ENCODE data around the gene SLC7A9.
"Not testable (repeated sequence)": the region's sequence is repeated elsewhere in the genome, so short reads cannot be mapped to it uniquely, and the experiment has no call there.

The SLC7A9 gene

GRCh38 chr19:32824191-32824751, 45.3 kb downstream of the SLC7A9 start:
- DNase-seq, result no peak

DNA sequence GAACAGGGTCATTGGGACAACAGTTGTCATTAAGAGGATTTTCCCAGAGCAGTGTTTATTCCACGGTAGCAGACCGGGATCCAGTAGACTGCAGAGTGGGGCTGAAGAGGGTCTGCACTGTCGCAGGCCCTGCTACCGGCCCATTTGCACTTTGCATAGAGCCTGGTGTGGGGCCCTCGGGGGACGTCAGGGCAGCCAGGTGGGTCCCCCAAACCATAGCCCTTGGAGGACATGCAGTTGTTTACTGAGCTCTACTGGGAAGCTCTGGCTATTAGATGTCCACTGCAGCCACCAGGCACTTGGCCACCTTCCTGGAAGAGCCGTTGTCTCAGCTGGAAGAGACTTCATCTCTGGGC, 45.8 kb downstream of the SLC7A9 start:
- no peak for DNase-seq

GRCh38 chr19:32822916-32823746, 46.4 kb downstream of the SLC7A9 start:
- DNase-seq, result no peak

DNA sequence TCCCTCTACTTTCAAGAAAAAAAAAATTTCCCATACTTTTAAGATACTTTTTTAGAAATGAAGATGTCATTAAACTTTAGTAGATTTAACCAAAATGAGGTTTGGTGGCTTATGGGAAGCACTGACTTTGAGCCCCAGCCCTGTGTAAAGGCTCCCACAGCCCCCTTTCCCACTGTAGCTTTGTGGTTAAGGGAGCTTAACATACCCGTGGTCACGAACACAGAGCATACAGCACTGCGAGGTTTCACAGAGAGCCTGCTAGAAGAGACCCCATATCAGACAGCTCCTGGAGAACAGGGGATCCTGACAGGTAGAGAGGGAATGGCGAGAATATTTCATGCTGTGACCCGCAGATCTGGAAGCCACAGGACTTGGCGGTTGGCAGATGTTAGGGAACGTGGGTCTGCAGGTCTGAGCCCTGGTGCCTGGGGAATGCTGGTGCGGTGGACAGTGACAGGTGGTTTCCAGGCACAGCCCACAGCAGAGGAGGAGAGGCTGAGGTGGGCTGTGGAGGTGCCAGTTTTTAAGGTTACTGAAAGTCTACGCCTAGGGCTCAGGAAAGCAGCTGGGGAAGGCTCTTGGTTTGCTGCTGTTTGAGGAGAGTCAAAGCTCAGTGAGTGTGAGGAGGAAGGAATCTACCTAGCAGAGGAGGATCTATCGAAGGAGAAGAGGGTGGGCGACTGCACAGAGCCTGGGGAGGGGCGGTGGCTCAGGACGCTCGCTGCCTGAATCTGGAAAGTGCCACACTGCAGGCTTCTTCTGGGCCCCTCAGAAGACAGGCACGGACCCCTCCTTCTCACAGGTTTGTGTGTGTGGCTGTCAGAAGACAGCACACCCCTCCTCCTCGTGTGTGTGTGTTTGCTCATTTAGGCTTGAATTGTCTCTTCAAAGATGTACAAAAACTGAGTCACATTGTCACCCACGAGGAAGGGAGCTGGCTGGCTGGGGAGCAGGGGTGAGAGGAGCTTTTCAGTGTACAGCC, 49.9 kb downstream of the SLC7A9 start:
- DNase-seq, result no peak

- no peak for DNase-seq
Measured at GRCh38 chr19:32818536-32818935, 51.0 kb downstream of the SLC7A9 start.

- no peak for DNase-seq
Measured at GRCh38 chr19:32817569-32818476, 51.7 kb downstream of the SLC7A9 start.

DNA sequence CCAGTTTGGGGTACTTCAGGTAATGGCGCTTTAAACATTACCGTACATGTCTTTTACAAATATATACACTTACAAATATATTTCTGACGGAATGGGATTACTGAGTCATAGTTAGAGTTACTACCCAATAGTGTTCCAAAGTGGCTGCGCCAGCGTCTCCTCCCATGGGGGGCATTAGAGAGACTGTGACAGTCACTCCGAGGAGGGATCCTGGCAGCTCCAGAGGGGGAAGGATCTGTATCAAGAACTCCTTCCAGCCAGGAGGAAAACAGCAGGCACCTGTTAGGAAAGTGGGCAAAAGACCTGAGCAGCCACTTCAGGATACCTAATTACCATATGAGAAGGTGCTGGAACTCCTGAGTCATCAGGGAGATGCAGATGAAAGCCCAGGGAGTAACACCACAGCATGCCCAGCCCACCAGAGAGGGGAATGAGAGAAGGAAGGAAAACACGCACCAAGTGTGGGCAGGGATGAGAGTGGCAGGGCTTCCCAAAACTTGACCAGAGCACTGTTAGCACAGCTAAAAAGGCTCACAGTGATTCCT, 52.9 kb downstream of the SLC7A9 start:
- DNase-seq, result no peak

DNA sequence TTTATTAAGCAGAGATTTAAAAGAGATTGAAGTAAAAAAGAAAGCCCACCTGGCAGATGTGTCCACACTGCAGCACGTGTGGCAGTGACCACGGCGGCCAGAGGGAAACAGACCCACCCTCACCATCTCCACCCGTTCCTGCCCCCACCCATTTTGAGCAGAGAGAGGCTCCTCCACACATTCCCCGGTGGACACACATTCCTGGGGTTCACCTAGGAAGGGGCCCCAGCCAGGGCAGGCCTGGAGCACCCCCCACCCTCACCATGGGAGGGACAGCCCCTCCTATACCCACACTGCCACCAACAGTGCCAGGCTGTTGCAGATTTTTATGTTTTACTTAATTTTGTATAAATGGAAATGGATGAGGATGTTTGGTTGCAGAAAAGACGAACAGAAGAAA, 54.9 kb downstream of the SLC7A9 start:
- no peak for DNase-seq

GRCh38 chr19:32813862-32814425, 55.6 kb downstream of the SLC7A9 start:
- no peak for DNase-seq

GRCh38 chr19:32812571-32812970, 57.0 kb downstream of the SLC7A9 start:
- DNase-seq, result no peak

DNA sequence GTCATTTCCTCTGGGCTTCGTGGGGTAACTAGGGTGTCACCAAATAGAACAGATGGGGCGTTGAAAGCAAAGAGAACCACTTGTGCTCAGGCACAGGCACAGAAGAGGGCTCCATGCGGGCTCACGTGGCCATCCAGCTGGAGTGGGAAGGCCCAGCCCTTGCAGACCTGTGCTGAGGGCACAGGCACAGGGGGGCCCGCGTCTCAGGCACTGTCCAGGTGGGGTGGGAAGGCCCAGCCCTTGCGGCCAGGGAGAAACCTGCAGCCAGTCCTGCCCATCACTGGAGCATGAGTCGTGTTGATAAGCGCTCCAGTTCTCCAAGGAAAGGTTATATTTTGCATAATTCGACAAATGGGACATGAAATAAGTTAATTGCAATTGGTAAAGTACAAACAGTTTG, 57.5 kb downstream of the SLC7A9 start:
- no peak for DNase-seq

- DNase-seq, result no peak
Measured at GRCh38 chr19:32811151-32811550, 58.4 kb downstream of the SLC7A9 start.

DNA sequence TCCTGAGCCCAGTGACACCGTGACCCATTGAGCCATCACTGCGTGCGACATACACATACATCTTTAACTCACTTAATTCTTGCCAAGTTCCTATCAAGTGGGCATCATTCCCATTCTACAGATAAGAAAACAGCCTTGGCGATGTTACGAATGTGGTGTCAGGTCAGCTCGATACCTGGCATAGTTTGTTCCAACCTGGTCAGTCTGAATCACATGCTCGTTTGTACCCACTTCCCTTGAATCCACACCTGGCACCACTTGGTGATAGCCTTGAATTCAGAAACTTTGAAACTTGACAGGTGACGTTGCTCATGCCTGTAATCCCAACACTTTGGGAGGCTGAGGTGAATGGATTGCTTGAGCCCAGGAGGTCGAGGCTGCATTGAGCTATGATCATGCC, 59.1 kb downstream of the SLC7A9 start:
- DNase-seq, result no peak

- no peak for DNase-seq
Measured at GRCh38 chr19:32809754-32810153, 59.8 kb downstream of the SLC7A9 start.

DNA sequence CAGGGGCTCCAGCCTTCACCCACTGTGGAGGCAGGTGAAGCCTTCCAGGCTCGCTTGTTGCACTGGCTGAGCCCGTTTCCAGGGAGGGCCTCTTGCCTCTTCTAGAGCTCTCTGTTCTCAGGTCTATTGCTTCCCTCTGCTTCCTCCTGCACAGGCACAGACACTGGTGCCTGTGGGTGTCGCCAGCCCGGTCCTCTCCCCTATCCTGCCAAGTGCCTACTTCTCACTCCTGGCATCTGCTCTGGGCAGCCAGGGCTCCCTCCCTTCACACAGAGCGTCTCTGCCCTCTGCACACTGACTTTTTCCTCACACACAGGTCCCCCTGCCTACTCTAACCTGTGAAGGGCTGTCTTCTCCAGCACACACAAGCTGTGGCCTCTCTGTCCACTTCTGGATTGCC, 60.3 kb downstream of the SLC7A9 start:
- no peak for DNase-seq

- DNase-seq, result no peak
Measured at GRCh38 chr19:32808236-32808635, 61.3 kb downstream of the SLC7A9 start.

DNA sequence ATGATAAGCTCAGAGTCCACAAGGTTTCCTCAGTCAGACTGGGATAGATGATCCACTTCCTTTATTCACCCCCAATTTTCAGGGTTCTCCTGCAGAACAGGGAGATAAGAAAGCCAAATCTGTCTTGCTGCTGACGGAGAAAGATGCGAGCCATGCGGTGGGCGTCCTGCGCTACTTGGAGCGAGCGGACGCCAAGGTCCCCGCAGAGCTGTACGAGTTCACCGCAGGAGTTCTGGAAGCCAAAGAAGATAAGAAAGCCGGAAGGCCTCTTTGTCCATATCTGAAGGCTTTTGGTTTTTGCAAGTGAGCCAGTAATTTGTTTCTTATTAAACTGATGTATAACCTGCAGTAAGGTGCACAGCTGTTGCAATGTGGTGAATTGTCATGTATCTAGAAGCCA, 66.7 kb downstream of the SLC7A9 start:
- no peak for DNase-seq

- no peak for DNase-seq
Measured at GRCh38 chr19:32800754-32801153, 68.8 kb downstream of the SLC7A9 start.

- no peak for DNase-seq
Measured at GRCh38 chr19:32800191-32800590, 69.4 kb downstream of the SLC7A9 start.

DNA sequence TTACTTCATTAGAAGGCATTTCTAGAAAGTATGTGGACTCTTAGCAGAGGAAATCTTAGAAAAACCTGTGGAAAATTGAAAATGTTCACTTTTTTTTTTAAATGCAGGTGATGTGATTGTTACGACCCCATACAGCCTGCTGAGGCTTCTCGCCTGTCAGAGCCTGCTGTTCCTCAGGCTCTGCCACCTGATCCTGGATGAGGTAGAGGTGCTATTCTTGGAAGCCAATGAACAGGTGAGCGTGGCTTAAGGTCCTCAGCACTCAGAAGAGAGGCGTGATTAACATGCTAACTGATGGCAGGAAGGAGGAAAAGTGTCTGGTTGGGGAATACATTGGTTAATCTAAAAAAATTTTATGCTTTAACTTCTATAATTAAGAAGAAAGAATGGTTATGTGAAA, 71.4 kb downstream of the SLC7A9 start:
- no peak for DNase-seq

- no peak for DNase-seq
Measured at GRCh38 chr19:32789429-32789828, 80.1 kb downstream of the SLC7A9 start.

DNA sequence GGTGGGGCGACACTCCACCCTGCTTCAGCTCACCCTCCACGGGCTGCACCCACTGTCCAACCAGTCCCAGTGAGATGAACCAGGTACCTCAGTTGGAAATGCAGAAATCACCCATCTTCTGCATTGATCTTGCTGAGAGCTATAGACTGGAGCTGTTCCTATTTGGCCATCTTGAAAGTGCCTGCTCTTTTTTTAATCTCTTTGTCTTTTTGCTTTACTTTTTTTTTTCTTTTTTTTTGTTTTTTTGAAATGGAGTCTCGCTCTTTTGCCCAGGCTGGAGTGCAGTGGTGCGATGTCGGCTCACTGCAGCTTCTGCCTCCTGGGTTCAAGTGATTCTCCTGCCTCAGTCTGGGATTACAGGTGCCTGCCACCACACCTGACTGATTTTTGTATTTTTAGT, 81.7 kb downstream of the SLC7A9 start:
- not testable (repeated sequence) for DNase-seq

Measured in NCI-H1436 (cell line).